A549 (cell line): ENCODE measurements around the gene ARHGEF28. TPM values are rescaled to one million over a fixed set of nuclear protein-coding genes. Genes with fewer than 3 reads are reported as not detected.

Experiments
- ATAC-seq, 2 experiments: fragments of 200-7000 bp in 1 of 2; fragments of >200 bp in 1 of 2; cut with Nextera tagmentation in 1 of 2; cut with Tn5 transposase in 1 of 2; 3 replicates each; pipeline versions ENCODE4 v1.8.0 to v1.9.1; 2018 to 2020; ENCODE audit warnings: mild to moderate bottlenecking in 1 of 2, moderate library complexity in 1 of 2
- CTCF ChIA-PET: fragments of 300-600 bp; sonication (Branson Sonifier 250); formaldehyde crosslinking; extraction: SDS; loops from one replicate; lab custom pipeline; 2021; ENCODE audit warnings: antibody characterized with exemption, inconsistent platforms; lab: Yijun Ruan, JAX
- POLR2A ChIA-PET: fragments of 350-600 bp; formaldehyde crosslinking; extraction: SDS; loops from one replicate; lab custom pipeline; 2021; ENCODE audit warnings: antibody characterized with exemption, inconsistent platforms; lab: Yijun Ruan, JAX
- DNase-seq, 2 experiments: peaks; one replicate each; pipeline versions ENCODE4 v3.0.0 to v3.0.0-alpha.2; 2011 to 2016; ENCODE audit warnings: low read depth in 1 of 2, low spot score in 1 of 2
- FAIRE-seq: peaks from 2 replicates; lab custom pipeline; 2011; peaks lifted over from hg19 to GRCh38; lab: Jason Lieb, UNC
- H3K27ac ChIP-seq, 2 experiments: fragments of >200 bp; sonication (Bioruptor Twin); formaldehyde crosslinking; 3 replicates each; pipeline ENCODE4 v1.5.1; 2016 to 2017
- H3K4me1 ChIP-seq: fragments of >200 bp; sonication (Bioruptor Twin); formaldehyde crosslinking; 3 replicates; pipeline ENCODE4 v1.6.1; 2016
- H3K4me2 ChIP-seq: fragments of >200 bp; sonication (Bioruptor Twin); formaldehyde crosslinking; 3 replicates; pipeline ENCODE4 v1.6.1; 2016
- H3K4me3 ChIP-seq: fragments of >200 bp; sonication (Bioruptor Twin); formaldehyde crosslinking; 3 replicates; pipeline ENCODE4 v1.5.1; 2016
- H3K9me3 ChIP-seq: fragments of >200 bp; sonication (Bioruptor Twin); formaldehyde crosslinking; 3 replicates; pipeline ENCODE4 v1.6.1; 2016
- CEBPB ChIP-seq, 2 experiments: fragments of >200 bp in 1 of 2; sonication (Bioruptor Twin) in 1 of 2; formaldehyde crosslinking in 1 of 2; IDR thresholded peaks; 2 replicates each; pipeline ENCODE4 v1.6.1; 2012 to 2016
- EHF ChIP-seq: fragments of 250-450 bp; sonication (Bioruptor Pico); IDR thresholded peaks from 2 replicates; pipeline ENCODE4 v1.5.0; 2020; ENCODE audit warnings: mild to moderate bottlenecking
- EHMT2 ChIP-seq: fragments of 200-600 bp; sonication (generic); IDR thresholded peaks from 2 replicates; pipeline ENCODE4 v1.6.1; 2016; ENCODE audit warnings: antibody characterized with exemption, low read depth, mild to moderate bottlenecking, moderate library complexity
- ELK1 ChIP-seq: fragments of 150-350 bp; IDR thresholded peaks from 2 replicates; pipeline ENCODE4 v1.6.1; 2014; ENCODE audit warnings: low read depth, mild to moderate bottlenecking, low read length
- EP300 ChIP-seq, 2 experiments: fragments of >200 bp; sonication (Bioruptor Twin); formaldehyde crosslinking; IDR thresholded peaks; 2 replicates in 1 of 2; 3 replicates in 1 of 2; pipeline ENCODE4 v1.6.1; 2016 to 2017
- ESRRA ChIP-seq: fragments of 150-350 bp; IDR thresholded peaks from 2 replicates; pipeline ENCODE4 v1.6.1; 2014; ENCODE audit warnings: mild to moderate bottlenecking, low read length, borderline replicate concordance
- FOSB ChIP-seq: fragments of 250-450 bp; sonication (Bioruptor Pico); IDR thresholded peaks from 2 replicates; pipeline ENCODE4 v1.5.0; 2020; ENCODE audit warnings: mild to moderate bottlenecking, moderate library complexity
- FOSL2 ChIP-seq, 2 experiments: fragments of 450-650 bp in 1 of 2; fragments of >200 bp in 1 of 2; sonication (Bioruptor Twin) in 1 of 2; formaldehyde crosslinking; IDR thresholded peaks; 2 replicates each; pipeline versions ENCODE4 v1.5.0 to v1.6.1; 2016 to 2020; ENCODE audit warnings: mild to moderate bottlenecking in 1 of 2, moderate library complexity in 1 of 2
- HEYL ChIP-seq: fragments of 250-450 bp; sonication (Bioruptor Pico); IDR thresholded peaks from 2 replicates; pipeline ENCODE4 v1.8.0; 2021; ENCODE audit warnings: mild to moderate bottlenecking, moderate library complexity
- HMGXB4 ChIP-seq: fragments of 250-450 bp; sonication (Bioruptor Pico); IDR thresholded peaks from 2 replicates; pipeline ENCODE4 v1.5.0; 2021; ENCODE audit warnings: mild to moderate bottlenecking, moderate library complexity, borderline replicate concordance
- HOXB5 ChIP-seq: fragments of 250-450 bp; sonication (Bioruptor Pico); IDR thresholded peaks from 2 replicates; pipeline ENCODE4 v1.5.0; 2020; ENCODE audit warnings: mild to moderate bottlenecking, moderate library complexity
- JUN ChIP-seq, 2 experiments: fragments of >200 bp; sonication (Bioruptor Twin); formaldehyde crosslinking; IDR thresholded peaks; 2 replicates in 1 of 2; 3 replicates in 1 of 2; pipeline ENCODE4 v1.6.1; 2016 to 2017
- KDM1A ChIP-seq: fragments of 200-600 bp; sonication (generic); IDR thresholded peaks from 2 replicates; pipeline ENCODE4 v1.6.1; 2016; ENCODE audit warnings: low read depth, mild to moderate bottlenecking
- KDM5A ChIP-seq: fragments of 200-600 bp; sonication (generic); IDR thresholded peaks from 2 replicates; pipeline ENCODE4 v1.6.1; 2016; ENCODE audit warnings: antibody characterized with exemption, mild to moderate bottlenecking
- MAX ChIP-seq: IDR thresholded peaks from 2 replicates; pipeline ENCODE4 v1.6.1; 2012
- MAZ ChIP-seq: fragments of 150-350 bp; IDR thresholded peaks from 2 replicates; pipeline ENCODE4 v1.6.1; 2014; ENCODE audit warnings: antibody characterized with exemption, low read depth, low read length, borderline replicate concordance
- MYC ChIP-seq: IDR thresholded peaks from 2 replicates; pipeline ENCODE4 v1.6.1; 2012; ENCODE audit warnings: mild to moderate bottlenecking, inconsistent platforms, low read length, improper control_type of control experiment, borderline replicate concordance
- NPAS2 ChIP-seq: fragments of 250-450 bp; sonication (Bioruptor Pico); IDR thresholded peaks from 2 replicates; pipeline ENCODE4 v1.8.0; 2022; ENCODE audit warnings: mild to moderate bottlenecking, moderate library complexity, borderline replicate concordance
- PHF8 ChIP-seq: fragments of 200-600 bp; sonication (generic); IDR thresholded peaks from 2 replicates; pipeline ENCODE4 v1.6.1; 2016; ENCODE audit warnings: low read depth, mild to moderate bottlenecking, antibody characterized with exemption, moderate library complexity, borderline replicate concordance
- RARB ChIP-seq: fragments of 250-450 bp; sonication (Bioruptor Pico); IDR thresholded peaks from 2 replicates; pipeline ENCODE4 v1.8.0; 2021; ENCODE audit warnings: mild to moderate bottlenecking, moderate library complexity
- REST ChIP-seq: fragments of 200-600 bp; sonication (generic); IDR thresholded peaks from 2 replicates; pipeline ENCODE4 v1.6.1; 2016; ENCODE audit warnings: antibody characterized with exemption, mild to moderate bottlenecking, moderate library complexity
- RFX5 ChIP-seq: fragments of 450-650 bp; IDR thresholded peaks from 2 replicates; pipeline ENCODE4 v1.7.1; 2014; ENCODE audit warnings: antibody characterized with exemption, mild to moderate bottlenecking, moderate library complexity
- RNF2 ChIP-seq: fragments of 200-600 bp; sonication (generic); IDR thresholded peaks from 2 replicates; pipeline ENCODE4 v1.6.1; 2016; ENCODE audit warnings: low read depth, mild to moderate bottlenecking, antibody characterized with exemption, moderate library complexity, borderline replicate concordance
- SMC3 ChIP-seq: fragments of >200 bp; sonication (Bioruptor Twin); formaldehyde crosslinking; IDR thresholded peaks from 3 replicates; pipeline ENCODE4 v1.6.1; 2018; ENCODE audit warnings: inconsistent platforms
- SREBF2 ChIP-seq: fragments of 450-650 bp; IDR thresholded peaks from 2 replicates; pipeline ENCODE4 v1.6.1; 2014; ENCODE audit warnings: mild to moderate bottlenecking, moderate library complexity
- ZC3H11A ChIP-seq: fragments of 450-650 bp; IDR thresholded peaks from 2 replicates; pipeline ENCODE4 v1.6.1; 2014; ENCODE audit warnings: antibody characterized with exemption, mild to moderate bottlenecking
- WGBS: methylation state at CpG from one replicate; pipeline ENCODE4 v1.1.6; 2017; ENCODE audit errors: missing lambda C conversion rate; 5-methylcytosine and 5-hydroxymethylcytosine counted together
- polyA plus RNA-seq, 4 experiments: library from polyadenylated mRNA; depleted of rRNA in 3 of 4; stranded (reverse); fragments of >200 nt; fragmentation: RNase III in 1 of 4; extraction: RNeasy Plus Mini Kit Qiagen cat#74134 plus additional on column Dnase treatment in 1 of 4; gene quantifications; 2 replicates in 3 of 4; 3 replicates in 1 of 4; pipeline ENCODE4 v1.2.3, GENCODE V29; 2011 to 2017

ARHGEF28 gene
- polyA plus RNA-seq, 2 of the 4 experiments (the other 2 are of a cell fraction): 17.0 to 22.3 TPM

- Histone ChIP-seq H3K4me3 (no peak overlapping the region), H3K4me1 (no peaks in the 10 kb centered on the region), H3K4me2 (no peak overlapping the region), H3K9me3 (no peaks in the 10 kb centered on the region), H3K27ac (no peak overlapping the region)
- no peak for FAIRE-seq
- DNase-seq: no peak
- no peak for TF ChIP-seq RFX5
- TF ChIP-seq MYC: no peak
- TF ChIP-seq HEYL (CRISPR knock-in tag): no peak
- no peak for TF ChIP-seq RNF2
- TF ChIP-seq EP300 (IDR thresholded peaks at IDR 0.05): no peak
- no peak for TF ChIP-seq MAZ
- TF ChIP-seq ZC3H11A: no peak
- ChIA-PET POLR2A (no interaction called here), CTCF (interaction anchor here (0.6 to 2.1 kb wide), 5 partner anchors 9 to 737 kb away, joined by 3 to 10 read pairs (median 4); no protein-coding TSS in a partner anchor)
- WGBS: 88% methylated on average over 4 of the region's 4 CpGs
- ATAC-seq: no peak
Observed at GRCh38 chr5:73911761-73912393, 285.9 kb downstream of the ARHGEF28 start.

- Histone ChIP-seq H3K27ac (no peak overlapping the region), H3K9me3 (no peaks in the 10 kb centered on the region), H3K4me3 (no peak overlapping the region), H3K4me2 (no peak overlapping the region), H3K4me1 (no peaks in the 10 kb centered on the region)
- ATAC-seq (no peak), DNase-seq (no peak), FAIRE-seq (no peak)
- POLR2A ChIA-PET: no interaction called here
- CTCF ChIA-PET: interaction anchor here (1.1 to 3.7 kb wide), 3 partner anchors 11 to 741 kb away, joined by 3 to 27 read pairs (median 10); no protein-coding TSS in a partner anchor
- 87% methylated on average over 3 of the region's 3 CpGs for WGBS
- TF ChIP-seq REST (no peak), KDM1A (no peak), SMC3 (no peak), NPAS2 (no peak), EHMT2 (no peak)
Observed at GRCh38 chr5:73912821-73913271, 286.9 kb downstream of the ARHGEF28 start.

GRCh38 chr5:73913971-73914370 is 288.0 kb downstream of the ARHGEF28 start:
- DNase-seq: no peak
- FAIRE-seq: no peak
- Histone ChIP-seq H3K27ac (no peak overlapping the region), H3K4me1 (no peaks in the 10 kb centered on the region), H3K9me3 (no peaks in the 10 kb centered on the region), H3K4me2 (no peak overlapping the region), H3K4me3 (no peak overlapping the region)
- TF ChIP-seq ZC3H11A (no peak), SREBF2 (no peak), MAX (no peak), MAZ (no peak), ELK1 (no peak), PHF8 (no peak), FOSB (CRISPR knock-in tag) (no peak), HMGXB4 (CRISPR knock-in tag) (no peak), ESRRA (no peak), FOSL2 (IDR thresholded peaks at IDR 0.05) (no peak), FOSL2 (CRISPR knock-in tag; IDR thresholded peaks at IDR 0.05) (no peak), CEBPB (IDR thresholded peaks at IDR 0.05) (no peak), KDM5A (no peak), RARB (CRISPR knock-in tag) (no peak), JUN (IDR thresholded peaks at IDR 0.05) (no peak), HOXB5 (CRISPR knock-in tag) (no peak), EHF (CRISPR knock-in tag) (no peak)
- no peak for ATAC-seq
- ChIA-PET CTCF (interaction anchor here (0.6 to 3.7 kb wide), 5 partner anchors 12 to 1414 kb away, joined by 3 to 27 read pairs (median 6); no protein-coding TSS in a partner anchor), POLR2A (no interaction called here)
